CD4-positive, alpha-beta T cell treated with Interleukin-17A for 1 hour (primary cell): ENCODE data around the gene MRPL10.

Experiments
- DNase-seq: peaks from one replicate; pipeline ENCODE4 v3.0.0-alpha.2; 2020

The MRPL10 gene

DNA sequence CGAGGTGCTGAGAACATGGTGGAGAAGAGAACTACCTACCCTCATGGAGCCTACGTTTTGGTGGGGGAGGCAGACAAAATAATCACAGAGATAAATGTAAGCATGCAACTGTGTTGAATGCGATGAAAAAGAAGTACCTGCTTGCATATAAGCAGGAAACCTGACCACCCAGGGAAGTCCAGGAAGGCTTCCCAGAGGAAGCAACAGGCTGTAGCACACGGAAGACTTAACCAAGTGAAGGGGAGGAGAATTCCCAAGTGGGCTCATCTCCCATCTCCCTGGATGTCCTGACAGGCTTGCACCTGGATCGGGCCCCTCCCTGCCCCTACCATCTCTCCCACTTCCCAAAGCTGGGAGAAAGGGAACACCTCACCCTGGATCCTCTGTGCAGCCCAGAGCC is 7.7 kb upstream of the MRPL10 start:
- no peak for DNase-seq

DNA sequence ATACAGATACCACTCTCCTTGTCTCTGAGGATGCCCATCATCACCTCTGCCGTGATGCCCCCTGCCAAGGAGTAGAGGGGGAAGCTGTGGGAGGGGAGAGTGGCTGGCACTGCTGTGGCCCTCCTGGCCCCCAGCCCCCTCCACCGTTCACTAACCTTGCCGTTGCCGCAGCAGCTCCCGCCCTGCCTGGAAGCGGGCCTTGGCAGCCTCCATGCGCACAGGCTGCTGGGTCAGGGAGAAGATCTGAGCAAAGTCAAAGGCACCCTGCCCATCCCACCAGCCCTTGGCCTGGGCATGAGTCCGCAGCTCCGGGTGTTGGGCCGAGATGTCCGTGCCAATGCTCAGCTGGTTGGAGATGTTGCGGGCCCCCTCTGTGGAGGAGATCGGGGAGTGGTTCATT is 7.3 kb upstream of the MRPL10 start:
- DNase-seq = no peak

DNA sequence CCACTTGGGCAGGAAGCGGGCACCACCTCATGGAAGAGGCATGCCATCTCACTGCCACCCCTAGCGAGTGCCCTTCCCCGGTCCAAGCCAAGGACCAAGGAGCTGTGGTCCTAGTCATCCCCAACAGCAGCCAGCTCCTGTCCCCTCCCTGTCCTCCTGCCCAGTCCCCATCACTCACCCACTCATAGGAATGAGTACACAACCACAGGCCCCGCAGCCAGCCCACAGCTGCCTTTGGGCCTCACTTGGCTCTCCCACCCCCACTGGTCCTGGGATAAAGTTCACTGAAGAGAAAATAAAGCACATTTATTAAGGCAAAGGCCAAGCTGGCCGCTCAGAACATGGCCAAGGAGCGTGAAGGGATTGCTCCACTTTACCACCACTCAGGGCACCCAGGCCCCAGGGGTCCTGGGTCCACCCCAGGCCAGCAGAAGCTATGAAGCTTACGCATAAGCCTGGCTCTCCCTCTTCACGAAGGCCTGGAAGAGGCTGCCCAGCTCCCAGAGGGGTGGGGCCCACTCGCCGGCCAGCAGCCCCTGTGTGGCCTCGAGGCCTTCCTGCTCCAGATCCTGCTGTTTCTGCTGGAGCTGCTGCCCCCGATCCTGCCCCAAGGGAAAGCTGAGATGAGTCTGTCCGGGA is 6.2 kb upstream of the MRPL10 start:
- DNase-seq = no peak

DNA sequence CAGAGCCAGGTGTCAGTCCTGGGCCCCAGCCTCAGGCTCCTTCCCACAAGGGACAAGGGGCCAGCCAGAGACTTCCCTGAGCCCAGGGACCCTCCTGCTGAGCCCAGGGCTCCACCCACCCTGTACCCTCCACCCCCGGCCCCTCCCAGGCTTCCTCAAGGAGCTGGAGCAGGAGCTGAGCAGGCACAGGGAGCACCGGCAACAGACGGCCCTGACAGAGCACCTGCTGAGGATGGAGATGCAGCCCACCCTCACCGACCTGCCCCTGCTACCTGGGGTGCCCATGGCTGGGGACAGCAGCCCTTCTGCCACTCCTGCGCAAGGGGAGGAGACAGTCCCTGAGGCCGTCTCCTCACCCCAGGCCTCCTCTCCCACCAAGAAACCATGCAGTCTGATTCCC is 5.3 kb upstream of the MRPL10 start:
- no peak for DNase-seq

DNA sequence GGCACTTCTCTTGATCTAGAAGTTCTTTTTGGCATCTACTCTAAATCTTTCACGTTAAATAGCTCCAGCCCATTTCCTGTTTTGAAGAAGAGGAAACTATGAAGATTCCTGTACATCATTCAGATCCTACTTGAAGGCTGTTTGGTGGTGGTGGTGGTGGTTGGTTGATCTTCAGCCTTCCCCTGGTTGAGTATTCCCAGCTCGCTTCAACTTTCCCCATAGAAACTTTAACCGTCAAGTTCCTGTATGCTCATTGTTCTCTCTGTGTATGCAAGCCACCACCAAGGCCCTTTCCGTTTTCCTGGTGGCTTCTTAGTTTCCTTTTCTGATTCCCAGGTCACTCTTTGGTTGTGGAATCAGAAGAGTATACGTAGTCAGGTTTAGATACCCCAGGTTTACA is 3.4 kb upstream of the MRPL10 start:
- no peak for DNase-seq

DNA sequence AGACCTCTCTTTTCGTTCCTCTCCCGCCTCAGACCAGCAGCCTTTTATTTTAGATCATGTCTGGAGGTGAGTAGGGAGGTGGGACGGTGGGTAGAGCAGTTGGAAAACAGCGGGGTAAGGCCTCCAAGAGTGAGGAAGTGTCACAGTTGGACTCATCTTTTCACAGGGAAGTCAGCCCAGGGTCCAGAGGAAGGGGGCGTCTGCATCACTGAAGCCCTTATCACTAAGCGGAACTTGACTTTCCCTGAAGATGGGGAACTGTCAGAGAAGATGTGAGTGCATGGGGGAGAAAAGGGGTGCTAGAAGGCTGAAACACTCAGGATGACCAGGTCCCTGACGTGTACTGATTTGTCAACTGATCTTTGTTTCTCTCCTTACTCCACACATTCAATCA is 590 bp upstream of the MRPL10 start:
- no peak for DNase-seq

DNA sequence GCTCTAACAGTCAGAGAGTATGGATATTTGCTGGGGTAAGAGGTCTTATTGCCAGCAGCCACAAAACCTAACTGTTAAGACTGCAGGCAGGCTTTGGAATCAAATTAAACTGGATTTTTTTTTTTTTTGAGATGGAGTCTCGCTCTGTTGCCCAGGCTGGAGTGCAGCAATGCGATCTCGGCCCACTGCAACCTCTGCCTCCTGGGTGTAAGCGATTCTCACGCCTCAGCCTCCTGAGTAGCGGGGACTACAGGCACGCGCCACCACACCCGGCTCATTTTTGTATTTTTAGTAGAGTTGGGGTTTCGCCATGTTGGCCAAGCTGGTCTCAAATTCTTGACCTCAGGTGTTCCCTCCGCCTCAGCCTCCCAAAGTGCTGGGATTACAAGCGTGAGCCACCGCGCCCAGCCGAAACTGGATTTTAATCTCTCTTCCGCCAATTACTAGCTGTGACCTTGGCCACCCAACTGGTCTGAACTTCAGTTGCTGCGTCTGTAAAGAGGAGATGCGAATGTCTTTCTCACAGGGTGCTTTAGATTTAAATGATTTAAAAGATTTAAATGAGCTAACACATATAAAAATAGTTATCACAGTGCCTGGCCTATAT is 842 bp downstream of the MRPL10 start:
- no peak for DNase-seq

DNA sequence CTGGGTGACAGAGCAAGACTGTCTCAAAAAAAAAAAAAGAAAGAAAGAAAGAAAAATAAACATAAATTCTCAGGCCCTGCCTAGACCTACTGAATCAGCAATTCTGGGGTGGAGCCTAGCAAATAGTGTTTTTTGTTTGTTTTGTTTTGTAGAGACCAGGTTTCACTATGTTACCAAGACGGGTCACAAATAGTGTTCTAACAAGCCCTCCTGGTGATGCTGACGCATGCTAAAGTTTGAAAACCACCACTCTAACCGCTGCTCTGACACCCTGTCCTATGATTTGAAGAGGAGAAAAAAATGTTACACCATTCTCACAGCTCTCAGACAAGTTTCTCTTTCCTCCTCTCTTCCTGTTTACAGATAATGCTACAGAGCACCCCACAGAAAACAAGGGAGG is 1.5 kb downstream of the MRPL10 start:
- DNase-seq = peak; percentile 94

DNA sequence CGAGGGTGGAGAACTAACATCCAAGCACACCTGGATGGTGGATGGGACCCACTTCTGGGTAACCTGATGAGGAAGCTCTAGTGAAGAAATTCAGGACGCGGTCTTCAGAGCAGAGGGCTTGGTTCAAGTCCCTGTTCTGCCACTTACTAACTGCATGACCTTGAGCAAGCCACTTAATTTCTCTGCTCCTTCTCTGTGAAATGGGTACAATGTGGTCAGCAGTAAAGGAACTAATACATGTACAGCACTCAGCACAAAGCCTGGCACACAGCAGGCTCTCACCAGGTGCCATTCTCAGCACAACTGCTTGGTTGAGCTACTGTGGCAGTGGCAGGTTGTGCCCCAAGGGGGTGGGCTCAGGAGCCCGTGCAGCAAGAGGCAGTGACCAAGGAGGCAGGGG is 7.8 kb downstream of the MRPL10 start:
- no peak for DNase-seq

DNA sequence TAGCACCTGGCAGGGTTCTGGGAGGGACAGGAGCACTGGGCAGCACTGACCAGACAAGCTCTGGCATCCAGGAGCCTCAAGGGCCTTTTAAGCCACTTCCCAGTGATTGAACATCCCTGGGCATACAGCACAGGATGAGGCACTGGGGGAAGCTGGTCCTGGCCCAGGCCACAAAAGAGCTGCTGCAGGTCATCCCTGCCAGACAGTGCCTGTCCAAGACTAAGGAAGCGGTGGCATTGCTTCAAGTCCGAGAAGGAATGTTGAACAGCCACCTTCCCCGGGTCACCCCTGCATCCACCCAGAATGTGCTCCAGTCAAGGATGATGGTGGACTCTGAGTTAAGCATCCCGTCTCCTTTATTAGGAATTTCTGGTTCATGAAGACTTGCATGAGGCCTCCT is 8.6 kb downstream of the MRPL10 start:
- DNase-seq = no peak

DNA sequence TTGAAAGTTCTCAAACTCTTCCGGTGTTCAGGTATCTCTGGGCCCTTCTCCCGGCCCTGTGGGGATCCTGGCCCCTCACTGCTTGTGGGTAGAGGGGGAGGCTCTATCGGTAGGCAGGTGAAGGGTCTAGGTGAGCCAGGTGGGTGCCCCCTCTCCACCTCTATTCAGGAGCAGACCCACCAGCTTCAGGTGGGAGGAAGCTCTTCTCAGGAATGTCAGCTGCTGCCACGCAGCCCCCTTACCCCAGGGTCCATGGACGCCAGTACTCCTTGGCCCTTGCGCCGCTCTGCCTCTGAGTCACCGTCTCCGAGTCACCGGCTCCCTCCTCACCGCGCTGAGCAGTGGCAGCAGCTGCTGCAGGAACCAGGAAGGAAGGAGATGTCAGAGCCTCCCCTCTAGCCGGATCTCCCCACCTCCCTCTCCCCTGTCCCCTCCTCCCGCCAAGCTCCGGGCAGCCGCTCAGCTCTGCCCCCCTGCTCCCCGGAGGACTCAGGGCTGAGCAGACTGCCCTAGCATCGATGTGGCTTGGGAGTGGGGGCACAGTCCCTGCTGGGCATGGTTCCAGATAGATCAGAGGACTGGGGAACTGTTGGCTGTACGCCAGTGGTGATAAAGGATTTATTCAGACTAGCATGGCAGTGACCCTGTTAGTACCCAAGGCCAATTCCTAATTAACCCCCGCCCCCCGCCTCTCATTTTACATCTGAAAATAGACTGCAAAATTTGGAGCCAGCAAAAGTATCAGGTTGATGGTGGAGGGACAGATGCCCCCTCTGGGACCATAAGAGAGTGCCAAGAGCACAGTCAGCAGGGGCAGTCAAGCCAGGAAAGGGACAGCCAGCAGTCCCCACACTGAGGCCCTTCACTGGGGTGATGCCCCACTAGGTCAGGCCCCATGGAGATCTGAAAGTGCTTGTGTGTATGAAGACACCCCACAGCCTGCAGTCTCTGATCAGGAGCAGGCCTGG is 9.6 kb downstream of the MRPL10 start, which contains the start of gene OSBPL7:
Gene OSBPL7, minus strand, starts transcription at position 371 of the 968 bp plus-strand sequence. CDS start 1,516 bp downstream, outside the sequence.
- peak; percentile 88 for DNase-seq

DNA sequence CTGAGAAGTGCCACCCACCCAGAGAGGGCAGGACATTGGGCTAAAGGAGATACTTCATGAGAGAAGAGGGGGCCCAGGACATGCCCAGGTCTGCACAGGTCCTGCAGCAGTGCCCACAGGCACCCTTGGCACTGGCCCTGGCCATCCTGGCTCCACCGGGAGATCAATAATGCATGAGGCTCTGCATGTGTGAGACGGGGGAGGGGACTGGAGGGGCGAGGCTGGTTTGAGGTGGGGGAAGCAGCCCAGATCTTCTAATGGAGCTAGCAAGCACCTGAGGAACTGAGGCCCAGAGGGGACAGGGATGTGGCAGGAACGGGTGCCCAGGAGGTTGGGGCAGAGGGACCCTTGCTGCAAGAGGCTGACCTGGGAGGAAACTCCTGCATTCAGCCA is 10.3 kb downstream of the MRPL10 start:
- DNase-seq = no peak

DNA sequence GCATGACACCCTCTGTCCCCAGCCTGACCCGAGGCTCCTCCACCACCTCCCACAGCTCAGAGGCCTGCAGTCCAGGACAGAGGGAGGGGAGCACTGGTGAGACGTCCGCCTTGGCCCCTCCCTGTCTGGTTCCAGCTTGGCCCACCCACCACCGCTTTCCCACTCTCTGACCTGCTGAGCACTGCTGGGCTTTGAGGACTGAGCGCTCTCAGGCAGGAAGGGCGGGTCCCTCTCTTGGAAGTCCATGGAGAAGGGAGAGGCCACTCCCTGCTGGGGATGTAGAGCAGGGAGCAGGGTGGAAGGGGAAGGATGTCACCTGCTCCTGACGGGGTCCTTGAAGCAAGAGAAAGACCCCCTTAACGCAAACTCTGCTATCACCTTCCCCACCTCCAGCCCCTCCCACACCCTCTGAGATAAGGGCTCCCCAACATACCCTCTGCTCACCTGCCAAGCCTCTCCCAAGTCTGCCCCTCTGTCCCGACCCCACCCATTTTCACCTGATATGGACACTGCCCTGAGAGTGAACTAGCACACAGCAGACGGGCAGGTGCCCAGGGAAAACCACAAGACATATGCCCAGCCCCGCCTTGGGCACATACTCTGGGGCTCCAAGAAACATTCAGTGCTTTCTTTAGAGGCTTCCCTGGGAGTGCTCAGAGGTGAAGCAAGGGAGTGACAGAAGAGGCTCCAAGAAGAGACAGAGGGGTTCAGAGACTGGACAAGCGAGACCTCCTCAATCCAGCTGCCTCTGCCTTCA is 11.1 kb downstream of the MRPL10 start:
- no peak for DNase-seq

DNA sequence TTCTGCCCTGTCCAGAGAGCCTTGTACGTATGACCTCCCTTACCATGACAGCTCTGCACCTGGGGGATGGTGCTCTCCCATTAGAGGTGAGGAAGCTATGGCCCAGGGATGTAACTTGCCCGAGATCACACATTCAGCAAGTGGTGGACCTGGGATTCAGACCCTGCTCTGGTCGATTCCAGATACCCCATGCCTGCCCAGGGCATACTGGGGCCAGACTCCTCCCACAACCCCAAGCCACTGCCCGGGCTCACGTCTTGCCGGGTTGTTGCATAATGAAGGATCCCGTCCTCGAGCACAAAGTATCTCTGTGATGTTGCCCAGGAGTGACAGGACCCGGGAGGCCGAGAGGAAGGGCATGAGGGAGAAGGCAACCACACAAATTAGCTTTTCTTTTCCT is 11.9 kb downstream of the MRPL10 start:
- no peak for DNase-seq

DNA sequence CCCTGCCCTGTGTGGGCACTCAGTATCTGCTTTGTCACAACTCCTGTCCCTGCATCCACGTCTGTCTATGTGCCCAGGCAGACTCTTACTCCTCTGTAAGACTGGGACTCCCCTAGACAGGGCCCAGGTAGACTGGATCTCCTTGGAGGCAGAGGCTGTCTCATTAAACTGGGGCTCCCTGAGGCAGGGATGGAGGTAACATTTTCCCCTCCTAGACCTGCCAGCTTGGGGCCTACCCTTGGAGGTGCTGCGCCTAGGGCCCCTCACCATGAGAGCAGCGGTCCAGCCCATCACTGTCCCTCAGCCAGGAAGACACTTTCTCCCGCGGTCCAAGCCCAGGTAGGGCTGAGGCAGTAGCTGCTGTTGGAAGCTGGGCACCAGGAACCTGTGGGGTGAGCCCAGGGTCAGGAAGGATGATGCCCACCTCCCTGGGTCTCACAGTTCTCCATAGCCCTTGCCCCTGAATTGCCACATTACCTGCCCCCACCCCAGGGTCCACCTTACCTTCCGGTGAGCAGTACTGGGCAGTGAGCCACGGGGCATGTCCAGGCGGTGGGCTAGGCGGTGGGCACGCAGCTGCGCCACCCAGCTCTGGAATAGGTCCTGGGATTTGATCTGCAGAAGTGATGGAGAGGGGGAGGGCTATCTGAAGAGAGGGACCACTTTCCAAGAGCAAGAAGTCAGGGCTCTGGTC is 13.2 kb downstream of the MRPL10 start:
- DNase-seq = no peak

DNA sequence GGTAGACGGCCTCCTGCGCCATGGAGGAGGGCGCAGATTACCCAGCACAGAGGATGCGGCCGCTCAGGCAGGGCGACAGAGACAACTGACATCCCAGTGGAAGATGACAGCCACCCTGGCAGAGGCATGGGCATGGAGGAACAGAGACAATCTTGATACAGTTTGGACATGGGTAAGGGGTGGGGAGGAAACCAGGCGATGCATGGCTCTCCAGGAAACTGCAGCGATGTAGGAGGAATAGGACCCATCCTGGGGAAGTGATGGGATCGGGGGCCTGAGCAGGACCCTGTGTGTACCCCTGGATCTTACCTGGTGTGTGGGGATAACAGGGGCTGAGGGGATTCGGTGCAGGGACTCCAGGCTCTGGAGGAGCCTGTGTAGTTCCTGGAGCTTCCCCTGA is 14.4 kb downstream of the MRPL10 start:
- DNase-seq = no peak

DNA sequence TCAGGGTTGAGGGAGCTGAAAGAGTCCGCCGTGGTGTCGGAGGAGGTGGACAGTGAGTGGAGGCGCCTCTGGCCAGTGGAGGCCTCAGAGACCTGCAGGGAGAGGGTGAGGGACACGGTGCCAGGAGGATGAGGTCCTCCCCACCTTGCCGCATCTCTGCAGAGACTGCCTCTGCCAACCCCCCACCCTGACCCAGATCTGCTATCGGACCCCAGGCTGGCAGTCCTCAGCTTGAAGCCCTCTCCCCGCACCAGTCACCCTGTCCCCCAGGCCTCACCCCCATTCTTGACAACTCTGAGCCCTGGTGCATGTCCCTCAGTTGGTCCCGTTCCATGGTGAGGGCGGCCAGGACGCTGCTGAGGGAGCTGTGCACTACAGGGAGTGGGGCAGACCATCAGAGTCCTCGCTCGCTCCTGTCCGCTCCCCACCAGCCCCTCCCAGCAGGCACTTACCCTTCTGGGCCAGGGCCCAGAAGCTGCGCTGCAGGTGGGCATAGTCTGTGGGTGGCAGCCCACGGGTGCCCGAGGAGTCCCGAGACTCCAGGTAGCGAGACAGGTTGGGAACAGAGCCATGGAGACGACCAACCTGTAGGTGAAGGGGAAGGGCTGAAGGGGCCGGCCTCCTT is 15.1 kb downstream of the MRPL10 start:
- DNase-seq = no peak

DNA sequence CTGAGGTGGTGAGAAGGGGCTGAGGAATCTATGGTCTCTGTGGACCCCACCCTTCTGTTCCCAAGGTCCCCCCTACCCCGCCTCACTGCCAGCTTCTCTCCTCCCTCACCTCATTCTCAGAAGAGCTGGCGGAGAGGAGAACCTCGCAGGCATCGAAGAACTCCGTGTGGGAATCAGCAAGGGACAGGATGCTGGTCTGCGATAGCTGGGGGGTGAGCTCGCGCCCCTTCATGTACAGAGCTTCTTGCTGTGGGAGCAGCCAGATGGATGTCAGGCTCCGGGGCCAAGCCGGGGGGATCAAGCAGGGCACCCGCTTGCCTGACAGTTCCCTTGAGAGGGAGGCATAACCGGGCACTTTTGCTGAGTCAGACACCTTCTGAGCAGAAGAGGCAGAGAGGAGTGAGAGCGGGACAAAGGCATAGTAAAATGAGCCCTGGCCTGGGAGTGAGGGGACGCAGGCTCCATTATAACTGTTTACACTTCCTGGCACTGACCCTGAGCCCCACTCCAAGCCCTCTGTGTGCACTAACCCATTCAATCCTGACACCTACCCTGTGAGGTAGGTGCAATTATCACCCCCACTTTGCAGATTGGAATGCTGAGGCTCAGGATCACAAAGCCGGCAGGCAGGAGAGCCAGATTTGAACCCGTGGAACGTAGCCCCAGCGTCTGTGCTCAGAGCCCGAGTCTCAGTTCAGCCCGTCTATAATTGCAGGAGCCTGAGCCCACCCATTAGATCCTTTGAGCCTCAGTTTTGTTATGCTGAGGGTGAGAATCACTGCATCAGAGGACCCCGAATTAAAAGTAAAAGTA is 16.0 kb downstream of the MRPL10 start:
- no peak for DNase-seq

DNA sequence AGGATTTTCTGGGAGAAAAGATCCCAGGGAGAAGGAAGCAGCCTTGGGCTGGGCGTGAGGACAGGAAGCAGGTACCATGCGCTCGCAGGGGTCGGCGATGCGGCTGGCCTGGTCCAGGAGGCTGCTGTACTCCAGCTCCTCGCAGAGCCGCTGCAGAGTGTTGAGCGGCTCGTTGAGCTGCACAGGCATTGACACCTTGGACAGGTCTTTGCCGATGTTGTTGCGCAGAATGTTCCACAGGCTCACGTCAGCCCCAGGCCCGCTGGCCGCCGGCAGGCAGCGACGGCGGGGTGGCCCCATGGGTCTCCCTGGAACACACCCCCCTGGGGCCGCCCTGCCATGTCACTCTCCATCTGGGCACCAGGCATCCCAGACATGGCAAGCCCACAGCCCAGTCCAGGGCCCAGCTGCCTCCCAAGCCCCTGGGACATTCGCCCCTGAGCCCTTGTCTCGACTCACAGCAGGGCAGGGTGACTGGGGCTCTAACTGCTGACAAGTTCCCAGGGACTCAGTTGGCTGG is 17.8 kb downstream of the MRPL10 start:
- DNase-seq = no peak

DNA sequence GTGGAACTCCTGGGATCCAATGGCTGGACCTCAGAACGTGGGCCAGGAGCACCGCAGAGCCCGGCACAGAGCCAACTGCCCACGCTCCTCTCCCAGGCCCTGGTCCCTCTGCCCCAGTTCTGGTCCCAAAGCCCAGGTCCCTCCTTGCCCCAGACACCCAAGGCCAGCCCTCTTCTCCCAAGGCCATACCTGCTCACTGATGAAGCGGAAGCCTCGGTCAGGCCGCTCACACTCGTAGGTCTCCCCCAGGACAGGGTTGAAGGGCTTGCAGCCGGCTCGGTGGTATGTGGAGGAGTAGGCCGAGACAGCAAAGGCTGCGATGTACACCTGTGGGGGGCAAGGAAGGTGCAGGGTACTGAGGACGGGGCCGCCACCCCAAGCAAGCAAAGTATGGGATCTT is 18.3 kb downstream of the MRPL10 start:
- no peak for DNase-seq
